SK-N-SH (cell line): Measurements from ENCODE around the gene PSMG3. TPM values are rescaled to one million over a fixed set of nuclear protein-coding genes. Genes with fewer than 3 reads are reported as not detected.

Source experiments
- CTCF ChIA-PET: fragments of 300-600, 350-600 bp; formaldehyde crosslinking; extraction: SDS; loops from one replicate; lab custom pipeline; 2021; lab: Yijun Ruan, JAX
- POLR2A ChIA-PET: fragments of 350-600 bp; sonication (Branson Sonifier 250); formaldehyde crosslinking; extraction: SDS; loops from one replicate; lab custom pipeline; 2020; ENCODE audit warnings: antibody characterized with exemption, inconsistent platforms; lab: Yijun Ruan, JAX
- DNase-seq: peaks from one replicate; pipeline ENCODE4 v3.0.0; 2012
- H2AFZ ChIP-seq: fragments of 200-600 bp; sonication (generic); 2 replicates; pipeline ENCODE4 v1.8.1; 2016; ENCODE audit warnings: antibody characterized with exemption, mild to moderate bottlenecking, low read depth
- H3F3A ChIP-seq: fragments of 200-600 bp; sonication (generic); replicated peaks from 2 replicates; pipeline ENCODE3; 2016; ENCODE audit warnings: antibody characterized with exemption, mild to moderate bottlenecking; ENCODE audit not compliant: insufficient read depth
- H3K27ac ChIP-seq, 2 experiments: fragments of 200-500 bp in 1 of 2; fragments of 200-600 bp in 1 of 2; sonication (Bioruptor generic) in 1 of 2; sonication (generic), shearing (Covaris generic) in 1 of 2; 2 replicates each; pipeline versions ENCODE4 v1.5.1 to v1.6.1; 2014 to 2016; ENCODE audit warnings: low read depth in 2 of 2, inconsistent platforms in 1 of 2, low read length in 1 of 2, mild to moderate bottlenecking in 1 of 2, mixed read lengths in 1 of 2
- H3K27me3 ChIP-seq: fragments of 200-600 bp; sonication (generic), shearing (Covaris generic); 2 replicates; pipeline ENCODE4 v1.6.1; 2016; ENCODE audit warnings: mixed run types; ENCODE audit not compliant: insufficient read depth
- H3K36me3 ChIP-seq, 2 experiments: fragments of 200-500 bp in 1 of 2; fragments of 200-600 bp in 1 of 2; sonication (Bioruptor generic) in 1 of 2; sonication (generic) in 1 of 2; replicated peaks in 1 of 2; 2 replicates each; pipeline versions ENCODE3 to v1.5.1; 2014 to 2016; ENCODE audit warnings: low read length in 1 of 2, mild to moderate bottlenecking in 1 of 2; ENCODE audit not compliant: insufficient read depth in 2 of 2, control insufficient read depth in 1 of 2
- H3K4me1 ChIP-seq, 2 experiments: fragments of 200-500 bp in 1 of 2; fragments of 200-600 bp in 1 of 2; sonication (Bioruptor generic) in 1 of 2; sonication (generic), shearing (Covaris generic) in 1 of 2; 2 replicates each; pipeline versions ENCODE4 v1.5.1 to v1.6.1; 2014 to 2016; ENCODE audit warnings: low read depth in 1 of 2, low read length in 1 of 2, mixed run types in 1 of 2; ENCODE audit not compliant: insufficient read depth in 2 of 2, control insufficient read depth in 1 of 2
- H3K4me2 ChIP-seq: fragments of 200-600 bp; sonication (generic), shearing (Covaris generic); 2 replicates; pipeline ENCODE4 v1.6.1; 2017; ENCODE audit warnings: mixed run types
- H3K4me3 ChIP-seq, 2 experiments: fragments of 200-500 bp in 1 of 2; fragments of 200-600 bp in 1 of 2; sonication (Bioruptor generic) in 1 of 2; sonication (generic), shearing (Covaris generic) in 1 of 2; 2 replicates each; pipeline versions ENCODE4 v1.5.1 to v1.8.1; 2014 to 2016; ENCODE audit warnings: low read depth in 2 of 2, inconsistent platforms in 1 of 2, low read length in 1 of 2, mild to moderate bottlenecking in 1 of 2, mixed read lengths in 1 of 2, moderate library complexity in 1 of 2
- H3K79me2 ChIP-seq: fragments of 200-600 bp; sonication (generic); 2 replicates; pipeline ENCODE4 v1.8.1; 2017; ENCODE audit warnings: mild to moderate bottlenecking; ENCODE audit not compliant: insufficient read depth
- H3K9ac ChIP-seq: fragments of 200-600 bp; sonication (generic); 2 replicates; pipeline ENCODE4 v1.6.1; 2017; ENCODE audit warnings: mixed run types
- H3K9me2 ChIP-seq: fragments of 200-600 bp; sonication (generic); 2 replicates; pipeline ENCODE4 v1.6.1; 2017; ENCODE audit warnings: mixed run types
- H3K9me3 ChIP-seq: fragments of 200-600 bp; sonication (generic); 2 replicates; pipeline ENCODE4 v1.6.1; 2017; ENCODE audit warnings: mixed run types, mild to moderate bottlenecking, moderate library complexity
- H4K20me1 ChIP-seq: fragments of 200-600 bp; sonication (generic); 2 replicates; pipeline ENCODE4 v1.6.1; 2017; ENCODE audit warnings: mild to moderate bottlenecking, mixed run types; ENCODE audit not compliant: insufficient read depth
- ELF1 ChIP-seq: IDR thresholded peaks from 2 replicates; pipeline ENCODE4 v1.4.0; 2012
- EP300 ChIP-seq, 2 experiments: IDR thresholded peaks; 2 replicates each; pipeline versions ENCODE4 v1.4.0 to v1.6.1; 2012; ENCODE audit warnings: borderline replicate concordance in 1 of 2, low read depth in 1 of 2, low read length in 1 of 2
- EZH2phosphoT487 ChIP-seq: fragments of 200-600 bp; sonication (generic); IDR thresholded peaks from 2 replicates; pipeline ENCODE4 v1.6.1; 2017; ENCODE audit warnings: low read depth, mixed run types, mild to moderate bottlenecking, antibody characterized with exemption, moderate library complexity, borderline replicate concordance
- FOXJ3 ChIP-seq: sonication (generic); formaldehyde crosslinking; IDR thresholded peaks from 2 replicates; pipeline ENCODE4 v1.5.1; 2020; ENCODE audit warnings: mild to moderate bottlenecking, missing genetic modification reagents
- IRF3 ChIP-seq: fragments of 150-350 bp; IDR thresholded peaks from 2 replicates; pipeline ENCODE4 v1.6.1; 2016; ENCODE audit warnings: mild to moderate bottlenecking, low read depth, low read length
- MEF2A ChIP-seq: IDR thresholded peaks from 2 replicates; pipeline ENCODE4 v1.4.0; 2012; ENCODE audit warnings: low read depth, borderline replicate concordance
- MXI1 ChIP-seq: IDR thresholded peaks from 2 replicates; pipeline ENCODE4 v1.6.1; 2012; ENCODE audit warnings: mild to moderate bottlenecking, low read depth, low read length, improper control_type of control experiment
- PBX3 ChIP-seq: IDR thresholded peaks from 2 replicates; pipeline ENCODE4; 2012
- POLR2AphosphoS5 ChIP-seq: IDR thresholded peaks from 2 replicates; pipeline ENCODE4 v1.6.1; 2012; ENCODE audit warnings: low read depth, low read length
- RAD21 ChIP-seq: IDR thresholded peaks from 2 replicates; pipeline ENCODE4 v1.6.1; 2012; ENCODE audit warnings: mild to moderate bottlenecking, low read length
- RCOR1 ChIP-seq: fragments of 150-350 bp; IDR thresholded peaks from 2 replicates; pipeline ENCODE4 v1.6.1; 2017; ENCODE audit warnings: antibody characterized with exemption, low read length
- RXRA ChIP-seq: IDR thresholded peaks from 2 replicates; pipeline ENCODE4 v1.4.0; 2012; ENCODE audit warnings: low read depth, mild to moderate bottlenecking, borderline replicate concordance
- TAF1 ChIP-seq: IDR thresholded peaks from 2 replicates; pipeline ENCODE4 v1.6.1; 2012; ENCODE audit warnings: low read depth, mild to moderate bottlenecking, low read length, moderate library complexity, borderline replicate concordance
- USF1 ChIP-seq: IDR thresholded peaks from 2 replicates; pipeline ENCODE4 v1.4.0; 2012; ENCODE audit warnings: low read depth, borderline replicate concordance
- YY1 ChIP-seq: IDR thresholded peaks from 2 replicates; pipeline ENCODE4 v1.4.0; 2012; ENCODE audit warnings: low read depth, mild to moderate bottlenecking
- ZBTB33 ChIP-seq: IDR thresholded peaks from 2 replicates; pipeline ENCODE4 v1.4.0; 2012; ENCODE audit warnings: low read depth, borderline replicate concordance
- WGBS: methylation state at CpG from one replicate; pipeline ENCODE4 v1.1.6; 2017; ENCODE audit warnings: low lambda C conversion rate; 5-methylcytosine and 5-hydroxymethylcytosine counted together
- polyA plus RNA-seq, 3 experiments: library from polyadenylated mRNA; depleted of rRNA; stranded (reverse); fragments of >200 nt; gene quantifications; 2 replicates each; pipeline ENCODE4 v1.2.3, GENCODE V29; 2012
- TF ChIP-seq, protein P1 (sequence below): fragments of 200-600 bp; sonication (generic); IDR thresholded peaks from 2 replicates; pipeline ENCODE4 v1.6.1; 2017; ENCODE audit warnings: antibody characterized with exemption, mild to moderate bottlenecking, moderate library complexity

PSMG3 gene
- polyA plus RNA-seq, 1 of the 3 experiments (the other 2 are of a cell fraction), result 109 TPM

GRCh38 chr7:1618475-1618874 is 48.6 kb upstream of the PSMG3 start (continued):
- TF ChIP-seq IRF3 (no peak), EZH2phosphoT487 (no peak), RCOR1 (no peak), MXI1 (no peak), TAF1 (no peak)

DNA sequence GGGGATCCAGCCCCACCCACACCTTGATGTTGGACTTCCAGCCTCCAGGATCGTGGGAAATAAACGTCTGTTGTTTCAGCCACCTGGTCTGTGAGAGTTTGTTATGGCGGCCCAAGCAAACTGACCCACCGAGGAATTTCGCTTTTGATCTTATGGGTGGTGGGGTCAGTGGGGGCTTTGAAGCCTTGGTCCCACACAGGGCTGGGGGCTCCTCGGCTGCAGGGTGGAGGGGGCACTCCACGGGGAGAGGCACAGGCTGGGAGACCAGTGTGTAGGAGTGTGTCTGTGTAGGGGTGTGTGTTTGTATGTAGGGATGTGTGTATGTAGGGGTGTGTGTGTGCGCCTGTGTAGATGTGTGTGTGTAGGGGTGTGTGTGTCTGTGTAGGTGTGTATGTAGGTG is 48.1 kb upstream of the PSMG3 start:
- no peaks in the 10 kb centered on the region for H3F3A ChIP-seq
- peaks cover 13% of the 10 kb centered on the region; the same call in 1 of the 2 replicates for H3K27me3 ChIP-seq
- H3K27ac ChIP-seq, result no peak overlapping the region
- H3K79me2 ChIP-seq, result no peaks in the 10 kb centered on the region
- no peak overlapping the region for H3K4me3 ChIP-seq
- no peaks in the 10 kb centered on the region for H3K36me3 ChIP-seq
- no peak for DNase-seq
- no peak overlapping the region for H3K4me2 ChIP-seq
- H3K4me1 ChIP-seq, result peaks cover 0 to 7% of the 10 kb centered on the region in 2 experiments; a peak in 1 of 4 replicates
- POLR2A ChIA-PET, result no interaction called here
- H4K20me1 ChIP-seq, result no peaks in the 10 kb centered on the region
- TF ChIP-seq MXI1 (no peak), YY1 (no peak)
- CTCF ChIA-PET, result interaction anchor here (0.9 kb wide), 1 partner anchor 21 kb away, joined by 3 read pairs; no protein-coding TSS in a partner anchor
- WGBS, result 65% methylated on average over 8 of the region's 8 CpGs
- H2AFZ ChIP-seq, result no peak overlapping the region
- no peaks in the 10 kb centered on the region for H3K9me3 ChIP-seq
- no peaks in the 10 kb centered on the region for H3K9me2 ChIP-seq
- no peak overlapping the region for H3K9ac ChIP-seq

GRCh38 chr7:1616741-1617140 is 46.9 kb upstream of the PSMG3 start:
- WGBS, result 72% methylated on average over 8 of the region's 8 CpGs
- Histone ChIP-seq H3K27me3 (peaks cover 13% of the 10 kb centered on the region; the same call in 1 of the 2 replicates), H3K36me3 (no peaks in the 10 kb centered on the region), H3K9me3 (no peaks in the 10 kb centered on the region), H3K27ac (no peak overlapping the region), H3K79me2 (no peaks in the 10 kb centered on the region), H3K4me3 (no peak overlapping the region), H3K9ac (no peak overlapping the region), H3K4me2 (no peak overlapping the region), H3K4me1 (peaks cover 0 to 9% of the 10 kb centered on the region in 2 experiments; a peak in 1 of 4 replicates), H3F3A (no peaks in the 10 kb centered on the region), H2AFZ (no peak overlapping the region), H3K9me2 (no peaks in the 10 kb centered on the region), H4K20me1 (no peaks in the 10 kb centered on the region)
- no peak for DNase-seq
- ChIA-PET POLR2A (no interaction called here), CTCF (interaction anchor here (0.7 to 0.9 kb wide), 2 partner anchors 22 to 939 kb away, joined by 3 read pairs; partner anchors contain the start of gene BRAT1)
- TF ChIP-seq PBX3, result no peak
- TF ChIP-seq, protein P1, sequence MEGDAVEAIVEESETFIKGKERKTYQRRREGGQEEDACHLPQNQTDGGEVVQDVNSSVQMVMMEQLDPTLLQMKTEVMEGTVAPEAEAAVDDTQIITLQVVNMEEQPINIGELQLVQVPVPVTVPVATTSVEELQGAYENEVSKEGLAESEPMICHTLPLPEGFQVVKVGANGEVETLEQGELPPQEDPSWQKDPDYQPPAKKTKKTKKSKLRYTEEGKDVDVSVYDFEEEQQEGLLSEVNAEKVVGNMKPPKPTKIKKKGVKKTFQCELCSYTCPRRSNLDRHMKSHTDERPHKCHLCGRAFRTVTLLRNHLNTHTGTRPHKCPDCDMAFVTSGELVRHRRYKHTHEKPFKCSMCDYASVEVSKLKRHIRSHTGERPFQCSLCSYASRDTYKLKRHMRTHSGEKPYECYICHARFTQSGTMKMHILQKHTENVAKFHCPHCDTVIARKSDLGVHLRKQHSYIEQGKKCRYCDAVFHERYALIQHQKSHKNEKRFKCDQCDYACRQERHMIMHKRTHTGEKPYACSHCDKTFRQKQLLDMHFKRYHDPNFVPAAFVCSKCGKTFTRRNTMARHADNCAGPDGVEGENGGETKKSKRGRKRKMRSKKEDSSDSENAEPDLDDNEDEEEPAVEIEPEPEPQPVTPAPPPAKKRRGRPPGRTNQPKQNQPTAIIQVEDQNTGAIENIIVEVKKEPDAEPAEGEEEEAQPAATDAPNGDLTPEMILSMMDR, result no peak
- TF ChIP-seq EP300 (IDR thresholded peaks at IDR 0.05; ENCODE audit: borderline replicate concordance in 1 of 2, low read depth in 1 of 2, low read length in 1 of 2), result no peak
- TF ChIP-seq USF1, result no peak
- TF ChIP-seq MEF2A, result no peak
- no peak for TF ChIP-seq MXI1
- no peak for TF ChIP-seq ZBTB33
- no peak for TF ChIP-seq EZH2phosphoT487
- no peak for TF ChIP-seq RXRA
- no peak for TF ChIP-seq ELF1
- no peak for TF ChIP-seq YY1
- no peak for TF ChIP-seq RAD21
- no peak for TF ChIP-seq POLR2AphosphoS5
- no peak for TF ChIP-seq FOXJ3 (CRISPR knock-in tag)
